Erythroblast (primary cell): ENCODE results near the gene DOCK11.
A peak's percentile ranks its signal among the peaks of the same experiment; 100 is the strongest.
"Not testable (repeated sequence)": the region's sequence is repeated elsewhere in the genome, so short reads cannot be mapped to it uniquely, and the experiment has no call there.

ENCODE experiments used
- DNase-seq, 2 experiments: peaks; one replicate each; lab custom pipeline; 2025; lab: John Stamatoyannopoulos, UW
- GATA1 ChIP-seq: IDR thresholded peaks from 2 replicates; pipeline ENCODE4 v1.6.1; 2011; ENCODE audit warnings: low read depth, mild to moderate bottlenecking, control low read depth, low read length, moderate library complexity
- POLR2A ChIP-seq: IDR thresholded peaks from 2 replicates; pipeline ENCODE4 v1.6.1; 2011; ENCODE audit warnings: mild to moderate bottlenecking, low read length

Gene DOCK11

DNA sequence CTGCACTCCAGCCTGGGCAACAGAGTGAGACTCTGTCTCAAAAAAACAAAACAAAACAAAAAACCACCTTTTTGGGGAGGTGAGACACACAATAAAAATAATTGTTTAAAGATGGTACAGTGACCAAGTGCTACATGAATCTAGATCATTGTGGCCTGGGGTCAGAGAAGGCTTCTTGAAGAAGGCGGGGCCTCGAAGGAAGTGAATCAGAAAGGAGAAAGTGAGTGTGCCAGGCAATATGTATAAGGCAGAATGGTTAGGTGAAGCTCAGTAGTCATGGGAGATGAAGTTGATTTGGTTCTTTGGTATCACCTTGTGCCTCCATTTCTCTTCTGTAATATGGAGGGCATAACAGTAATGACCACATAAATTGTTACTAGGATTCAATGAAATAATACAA lies 58.9 kb downstream of the DOCK11 start:
- TF ChIP-seq GATA1 (no peak), POLR2A (no peak)
- DNase-seq = peak in 1 of 2 experiments; percentile 0

DNA sequence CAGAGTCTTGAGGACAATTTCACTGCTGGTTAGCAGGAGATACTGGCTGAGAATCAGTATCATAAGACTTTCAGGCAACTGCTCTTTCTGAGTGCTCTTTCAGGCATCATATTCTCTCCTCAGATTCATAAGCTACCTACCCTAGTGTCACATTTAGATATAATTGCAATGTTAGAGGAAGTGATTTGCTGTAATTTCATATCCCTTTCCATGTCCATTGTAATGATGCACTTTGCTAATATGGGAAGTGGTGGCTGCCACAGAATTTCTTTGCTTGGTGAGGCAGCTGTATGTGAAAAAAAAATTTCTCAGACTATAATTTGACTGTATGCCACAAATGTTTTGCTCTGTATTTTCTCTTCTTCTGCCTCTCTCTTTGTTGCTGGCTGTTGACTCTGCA lies 63.3 kb downstream of the DOCK11 start:
- no peak for TF ChIP-seq POLR2A
- TF ChIP-seq GATA1 = no peak
- DNase-seq = no peak

DNA sequence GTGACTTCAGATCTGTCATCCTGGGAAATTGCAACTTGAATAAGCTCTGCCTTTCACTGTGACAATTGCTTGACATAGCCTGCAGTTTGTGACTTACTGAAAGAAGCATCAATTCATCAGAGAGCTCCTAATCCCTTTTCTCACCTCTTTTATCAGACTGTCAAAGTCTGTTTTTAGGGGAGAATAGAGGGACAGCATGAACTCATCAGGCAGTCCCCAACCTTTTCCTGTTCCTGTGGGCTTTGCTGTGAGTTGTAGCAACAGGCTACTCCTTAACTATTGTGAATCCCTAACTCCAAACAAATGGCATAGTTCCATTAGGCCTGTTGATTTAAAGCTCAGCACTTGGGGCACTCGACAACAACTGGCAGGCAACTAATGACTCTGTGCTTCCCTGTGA lies 64.9 kb downstream of the DOCK11 start:
- TF ChIP-seq GATA1 (no peak), POLR2A (no peak)
- no peak for DNase-seq

DNA sequence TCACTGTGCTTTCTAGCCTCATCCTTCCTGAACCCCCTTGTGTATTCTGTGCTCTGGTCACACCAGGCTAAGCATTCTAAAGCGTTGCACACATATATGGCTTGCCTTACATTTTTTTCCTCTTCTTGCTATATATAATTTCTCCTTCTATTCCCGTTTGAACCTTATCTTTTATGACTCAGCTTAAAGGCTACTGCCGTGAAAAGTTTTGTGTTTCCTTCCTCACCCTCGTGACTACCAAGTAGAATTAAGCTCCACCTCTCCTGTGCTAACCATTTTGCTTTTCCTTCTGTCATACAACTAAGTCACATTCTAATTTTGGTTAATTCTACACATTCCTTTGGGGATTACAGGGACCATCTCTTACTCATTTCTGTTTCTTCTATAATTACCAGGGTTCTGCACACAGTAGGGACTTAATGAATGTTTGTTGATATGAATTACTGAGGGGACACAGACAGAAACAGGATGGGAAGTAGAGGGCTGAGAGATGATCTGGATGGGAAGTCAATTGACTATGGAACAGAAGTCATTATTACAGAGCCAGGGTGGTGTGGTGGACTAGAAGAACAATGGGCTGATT lies 67.1 kb downstream of the DOCK11 start:
- DNase-seq = peak; percentile 46 to 57
- TF ChIP-seq GATA1 = no peak
- no peak for TF ChIP-seq POLR2A

DNA sequence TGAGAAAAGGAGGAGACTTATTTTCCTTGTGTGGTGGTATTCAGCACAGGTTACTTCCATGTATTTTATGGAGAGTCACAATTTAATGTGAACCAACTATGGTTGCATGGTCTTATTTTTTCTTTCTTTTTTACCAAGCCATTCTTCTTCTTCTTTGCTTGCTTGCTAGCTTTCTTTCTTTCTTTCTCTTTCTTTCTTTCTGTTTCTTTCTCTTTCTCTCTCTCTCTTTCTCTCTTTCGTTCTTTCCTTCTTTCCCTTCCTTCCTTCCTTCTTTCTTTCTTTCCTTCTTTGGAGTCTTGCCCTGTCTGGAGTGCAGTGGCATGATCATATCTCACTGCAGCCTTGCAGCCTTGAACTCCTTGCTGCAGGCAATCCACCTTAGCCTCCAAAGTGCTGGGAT lies 68.9 kb downstream of the DOCK11 start:
- TF ChIP-seq POLR2A = no peak
- no peak for TF ChIP-seq GATA1
- DNase-seq = no peak

DNA sequence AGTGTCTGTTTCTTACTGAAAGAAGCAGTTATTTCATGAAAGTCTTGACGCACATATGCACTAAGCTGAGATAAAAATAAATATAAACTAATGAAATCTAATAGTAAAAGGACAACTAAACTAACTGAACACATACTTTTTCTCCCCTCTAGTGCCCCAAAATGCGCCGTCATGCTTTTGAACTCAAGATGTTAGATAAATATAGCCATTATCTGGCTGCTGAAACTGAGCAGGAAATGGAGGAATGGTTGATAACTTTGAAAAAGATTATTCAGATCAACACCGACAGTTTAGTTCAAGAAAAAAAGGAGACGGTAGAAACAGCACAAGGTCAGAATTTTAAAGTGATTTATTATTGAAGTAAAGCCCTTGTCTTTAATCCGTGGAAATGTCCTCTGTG lies 70.2 kb downstream of the DOCK11 start:
- no peak for TF ChIP-seq POLR2A
- no peak for TF ChIP-seq GATA1
- peak; percentile 51 to 60 for DNase-seq

DNA sequence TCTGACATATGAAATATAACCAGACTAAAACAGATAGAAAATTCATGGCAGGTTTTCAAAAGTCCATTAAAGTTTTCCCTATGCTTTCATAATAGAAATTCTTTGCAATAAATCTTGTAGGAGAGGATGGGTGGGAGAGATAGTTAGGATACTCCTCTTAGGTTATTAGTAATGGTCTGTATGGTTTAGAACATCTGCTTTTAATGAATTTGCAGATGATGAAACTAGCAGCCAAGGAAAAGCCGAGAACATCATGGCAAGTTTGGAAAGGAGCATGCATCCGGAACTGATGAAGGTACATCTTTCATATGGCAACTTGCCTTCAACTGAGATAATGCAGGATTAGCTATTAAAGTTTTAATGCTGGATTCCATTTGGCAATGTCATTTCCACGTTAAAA lies 70.7 kb downstream of the DOCK11 start:
- no peak for TF ChIP-seq GATA1
- no peak for DNase-seq

DNA sequence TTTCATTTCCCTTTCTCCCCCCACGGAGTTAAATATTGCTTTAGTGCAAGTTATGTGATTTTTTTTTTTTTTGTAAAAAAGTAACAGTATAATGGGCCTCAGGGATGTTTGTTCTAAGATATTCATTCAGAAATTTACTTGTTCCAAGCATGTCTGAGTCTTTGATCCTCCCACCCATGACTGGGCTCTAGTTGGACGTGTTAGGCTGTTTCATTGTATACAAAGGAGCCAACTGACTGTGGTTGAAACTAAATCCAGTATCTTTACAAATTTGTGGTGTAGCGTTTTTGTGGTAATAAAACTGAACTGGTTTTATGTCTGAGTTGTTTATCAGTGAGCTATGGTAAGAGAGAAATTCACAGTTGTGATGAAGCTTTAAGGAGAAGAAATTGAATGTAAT lies 74.1 kb downstream of the DOCK11 start:
- DNase-seq = no peak
- TF ChIP-seq POLR2A (no peak), GATA1 (no peak)

DNA sequence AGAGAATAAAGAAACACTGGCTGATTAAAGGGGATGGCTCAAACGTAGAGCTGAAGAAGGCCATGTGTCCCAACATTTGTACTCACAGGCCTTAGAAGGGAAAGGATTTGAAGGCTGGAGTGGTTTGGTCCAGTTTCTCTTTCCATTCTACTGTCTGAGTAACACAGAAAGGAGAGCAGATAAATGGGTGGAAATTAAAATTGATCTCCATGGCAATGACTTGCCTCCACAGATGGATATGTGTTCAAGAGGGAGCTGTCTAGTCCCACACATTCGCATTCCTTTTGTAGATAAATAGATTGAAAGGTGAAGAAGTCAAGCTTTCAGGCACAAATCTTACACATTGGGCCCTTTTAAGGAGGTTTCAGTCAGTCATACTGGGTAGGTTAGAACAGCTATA lies 74.6 kb downstream of the DOCK11 start:
- DNase-seq = no peak
- no peak for TF ChIP-seq GATA1
- no peak for TF ChIP-seq POLR2A

DNA sequence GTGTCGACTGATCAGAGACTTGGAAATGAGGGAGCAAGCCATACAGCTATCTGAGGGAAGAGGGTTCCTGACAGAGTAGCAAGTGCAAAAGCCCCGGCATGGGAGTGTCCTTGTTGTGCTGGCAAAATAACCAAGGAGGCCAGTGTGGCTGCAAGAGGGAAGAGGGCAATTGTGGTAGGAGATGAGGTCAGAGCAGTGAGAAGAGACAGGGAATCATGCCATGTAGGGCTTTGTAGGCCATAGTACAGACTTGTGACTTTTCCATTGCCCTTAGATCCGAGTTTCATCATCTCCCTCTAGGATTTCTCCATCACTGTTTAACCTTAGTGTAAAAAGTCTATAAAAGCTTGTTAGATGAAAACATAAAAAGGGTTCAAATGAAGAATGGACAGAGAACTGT lies 76.2 kb downstream of the DOCK11 start:
- no peak for DNase-seq
- TF ChIP-seq GATA1 = no peak
- no peak for TF ChIP-seq POLR2A

DNA sequence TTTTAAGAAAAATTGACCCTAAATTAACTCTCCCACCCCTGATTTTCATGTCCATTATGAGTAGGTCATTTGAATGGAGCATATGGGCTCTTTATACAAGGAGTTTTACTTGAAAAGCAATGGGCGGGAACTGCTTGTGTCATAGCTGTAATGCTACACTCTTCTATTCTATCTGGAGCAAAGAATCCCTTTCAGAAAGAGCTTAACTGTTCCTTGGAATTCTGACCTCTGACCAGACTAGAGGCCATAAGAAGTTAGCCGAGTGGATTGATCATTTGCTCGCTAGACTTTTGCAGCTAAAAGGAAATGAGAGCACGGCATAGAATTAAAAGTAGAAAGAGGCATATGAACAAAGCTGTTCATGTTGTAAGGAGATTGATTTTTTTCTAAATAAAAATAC lies 79.1 kb downstream of the DOCK11 start:
- no peak for DNase-seq

DNA sequence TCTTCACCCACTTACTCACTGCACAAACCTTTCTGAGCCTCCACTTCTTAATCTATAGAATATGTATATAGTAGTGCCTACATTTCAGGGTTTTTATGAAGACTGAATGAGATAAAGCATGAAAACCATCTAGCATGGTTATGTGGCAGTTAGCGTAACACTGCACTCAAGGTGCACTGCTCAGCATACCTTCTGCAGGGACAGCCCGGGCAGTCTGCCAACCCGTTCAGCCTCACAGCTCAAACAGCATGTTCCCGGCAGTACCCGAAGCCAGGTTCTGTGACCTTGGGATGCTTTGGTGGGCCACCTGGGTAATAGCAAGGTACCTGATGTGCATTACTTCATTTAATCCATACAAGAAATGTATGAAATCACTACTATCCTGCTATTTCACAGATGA lies 81.4 kb downstream of the DOCK11 start:
- TF ChIP-seq GATA1 (no peak), POLR2A (no peak)
- DNase-seq = no peak

More for the DNA sequence above, 79.1 kb downstream of the DOCK11 start:
- TF ChIP-seq POLR2A = no peak
- no peak for TF ChIP-seq GATA1

DNA sequence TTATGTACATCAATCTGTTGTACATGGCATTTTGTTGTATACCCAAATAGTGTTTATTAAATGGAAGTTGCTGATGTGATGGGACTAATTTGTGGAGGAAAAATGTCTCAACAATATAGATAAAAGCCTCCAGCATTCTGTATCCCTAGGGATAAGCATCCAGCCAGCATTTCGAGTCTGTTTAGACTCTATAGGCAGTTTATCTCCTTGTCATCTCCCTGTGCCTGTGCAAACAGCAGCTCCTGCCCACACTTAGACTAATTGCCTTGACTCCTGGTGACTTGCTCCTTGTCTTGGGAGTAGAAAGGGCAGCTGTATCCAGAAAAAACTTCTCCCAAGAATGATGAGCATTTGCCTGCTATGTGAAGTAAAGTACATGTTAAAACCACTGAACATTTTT lies 83.8 kb downstream of the DOCK11 start:
- no peak for TF ChIP-seq GATA1
- TF ChIP-seq POLR2A = no peak
- DNase-seq = no peak

DNA sequence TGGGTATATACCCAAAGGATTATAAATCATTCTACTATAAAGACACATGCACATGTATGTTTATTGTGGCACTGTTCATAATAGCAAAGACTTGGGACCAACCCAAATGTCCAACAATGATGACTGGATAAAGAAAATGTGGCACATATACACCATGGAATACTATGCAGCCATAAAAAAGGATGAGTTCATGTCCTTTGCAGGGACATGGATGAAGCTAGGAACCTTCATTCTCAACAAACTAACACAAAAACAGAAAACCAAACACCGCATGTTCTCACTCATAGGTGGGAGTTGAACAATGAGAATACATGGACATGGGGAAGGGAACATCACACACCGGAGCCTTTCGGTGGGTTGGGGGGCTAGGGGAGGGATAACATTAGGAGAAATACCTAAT lies 87.3 kb downstream of the DOCK11 start:
- not testable (repeated sequence) for DNase-seq

DNA sequence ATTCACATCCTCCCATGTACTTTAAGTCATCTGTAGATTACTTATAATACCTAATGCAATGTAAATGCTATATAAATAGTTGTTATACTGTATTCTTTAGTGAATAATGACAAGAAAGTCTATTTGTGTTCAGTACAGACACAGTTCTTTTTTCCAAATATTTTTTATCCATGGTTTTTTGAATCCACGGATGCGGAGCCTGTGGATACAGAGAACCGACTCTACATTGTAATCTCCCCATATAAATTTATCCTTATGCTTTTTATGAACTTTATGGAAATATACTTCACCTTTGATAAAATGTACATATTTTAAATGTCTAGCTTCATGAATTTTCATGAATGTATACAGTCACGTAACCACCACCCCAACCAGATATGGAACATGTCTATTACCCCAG lies 88.2 kb downstream of the DOCK11 start:
- DNase-seq = no peak
- TF ChIP-seq GATA1 (no peak), POLR2A (no peak)
